Activated CD4-positive, alpha-beta T cell treated with anti-CD3 and anti-CD28 coated beads for 4 hours (primary cell): ENCODE results near the gene GH2.
"Not testable (repeated sequence)": the region's sequence is repeated elsewhere in the genome, so short reads cannot be mapped to it uniquely, and the experiment has no call there.

Source experiments
- DNase-seq, 2 donors: peaks; one replicate each; pipeline ENCODE4 v3.0.0-alpha.2; 2020

GH2 gene

GRCh38 chr17:63871646-63872365 is 9.9 kb downstream of the GH2 start:
- not testable (repeated sequence) for DNase-seq

GRCh38 chr17:63870292-63870665 is 11.5 kb downstream of the GH2 start:
- DNase-seq = not testable (repeated sequence)

- not testable (repeated sequence) for DNase-seq
Measured at GRCh38 chr17:63869491-63870291, 12.1 kb downstream of the GH2 start.

DNA sequence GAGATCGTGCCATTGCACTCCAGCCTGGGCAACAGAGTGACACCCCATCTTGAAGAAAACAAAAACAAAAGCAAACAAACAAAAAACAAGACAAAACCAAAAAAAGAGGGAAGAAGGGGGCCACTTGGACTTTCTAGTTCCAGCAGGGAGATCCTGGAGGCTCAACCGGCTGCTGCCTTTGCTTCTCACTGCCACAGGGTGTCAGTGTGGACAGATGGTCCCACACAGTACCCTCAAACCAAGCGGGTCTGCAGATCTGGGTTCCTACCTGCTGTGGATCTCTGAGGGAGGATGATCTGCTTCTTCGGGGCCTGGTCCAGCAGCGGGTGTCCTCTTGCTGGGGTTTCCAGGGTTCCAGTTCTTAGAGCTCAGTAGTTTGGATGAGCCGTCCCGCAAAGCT is 15.1 kb downstream of the GH2 start:
- DNase-seq = not testable (repeated sequence)

DNA sequence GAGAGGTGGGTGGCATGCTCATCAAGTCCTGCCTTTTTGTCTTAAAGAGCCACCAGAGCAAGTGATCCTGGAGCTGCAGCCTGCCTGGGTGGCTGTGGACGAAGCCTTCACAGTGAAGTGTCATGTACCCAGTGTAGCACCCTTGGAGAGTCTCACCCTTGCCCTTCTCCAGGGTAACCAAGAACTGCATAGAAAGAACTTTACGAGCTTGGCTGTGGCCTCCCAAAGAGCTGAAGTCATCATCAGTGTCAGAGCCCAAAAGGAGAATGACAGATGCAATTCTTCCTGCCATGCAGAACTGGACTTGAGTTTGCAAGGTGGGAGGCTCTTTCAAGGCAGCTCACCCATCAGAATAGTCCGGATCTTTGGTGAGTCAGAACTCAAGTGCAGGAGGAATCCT is 22.5 kb downstream of the GH2 start:
- DNase-seq = no peak

DNA sequence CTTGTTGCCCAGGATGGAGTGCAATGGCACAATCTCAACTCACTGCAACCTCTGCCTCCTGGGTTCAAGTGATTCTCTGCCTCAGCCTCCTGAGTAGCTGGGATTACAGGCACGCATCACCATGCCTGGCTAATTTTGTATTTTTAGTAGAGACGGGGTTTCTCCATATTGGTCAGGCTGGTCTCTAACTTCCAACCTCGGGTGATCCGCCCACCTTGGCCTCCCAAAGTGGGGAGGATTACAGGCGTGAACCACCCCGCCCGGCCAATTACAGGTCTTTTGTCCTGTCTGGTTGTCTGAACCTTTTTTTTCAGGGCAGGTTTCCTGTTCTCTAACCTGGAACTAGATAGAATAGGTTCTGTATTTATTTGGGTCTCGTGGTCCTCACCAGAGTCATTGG is 25.3 kb downstream of the GH2 start:
- DNase-seq = not testable (repeated sequence)

- no peak for DNase-seq
Measured at GRCh38 chr17:63855185-63855584, 26.6 kb downstream of the GH2 start.

DNA sequence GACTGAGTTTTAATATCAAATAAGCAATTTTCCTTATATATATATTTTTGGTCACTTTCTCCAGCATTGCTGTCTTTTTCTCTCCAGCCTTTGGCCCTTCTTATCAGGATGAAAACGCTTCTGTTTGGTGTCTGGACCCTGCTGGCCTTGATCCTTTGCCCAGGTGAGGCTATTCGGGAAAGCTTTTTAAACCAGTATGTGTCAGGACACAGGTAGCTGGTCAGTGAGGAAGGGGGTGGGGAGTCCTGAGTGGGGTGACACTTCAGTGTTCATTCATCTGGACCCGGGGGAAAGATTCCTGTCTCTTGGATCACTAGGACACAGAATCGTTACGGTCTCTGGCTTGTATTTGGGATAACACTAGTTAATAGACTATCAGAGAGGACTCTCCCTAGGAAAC is 27.0 kb downstream of the GH2 start:
- DNase-seq = no peak

GRCh38 chr17:63853260-63853659 is 28.5 kb downstream of the GH2 start:
- no peak for DNase-seq

- no peak for DNase-seq
Measured at GRCh38 chr17:63850401-63850800, 31.3 kb downstream of the GH2 start.

- DNase-seq = peak; percentile 97 to 98
Measured at GRCh38 chr17:63848834-63849689, 32.7 kb downstream of the GH2 start.

- no peak for DNase-seq
Measured at GRCh38 chr17:63847525-63848249, 34.1 kb downstream of the GH2 start.

- DNase-seq = no peak
Measured at GRCh38 chr17:63845509-63845908, 36.2 kb downstream of the GH2 start.

DNA sequence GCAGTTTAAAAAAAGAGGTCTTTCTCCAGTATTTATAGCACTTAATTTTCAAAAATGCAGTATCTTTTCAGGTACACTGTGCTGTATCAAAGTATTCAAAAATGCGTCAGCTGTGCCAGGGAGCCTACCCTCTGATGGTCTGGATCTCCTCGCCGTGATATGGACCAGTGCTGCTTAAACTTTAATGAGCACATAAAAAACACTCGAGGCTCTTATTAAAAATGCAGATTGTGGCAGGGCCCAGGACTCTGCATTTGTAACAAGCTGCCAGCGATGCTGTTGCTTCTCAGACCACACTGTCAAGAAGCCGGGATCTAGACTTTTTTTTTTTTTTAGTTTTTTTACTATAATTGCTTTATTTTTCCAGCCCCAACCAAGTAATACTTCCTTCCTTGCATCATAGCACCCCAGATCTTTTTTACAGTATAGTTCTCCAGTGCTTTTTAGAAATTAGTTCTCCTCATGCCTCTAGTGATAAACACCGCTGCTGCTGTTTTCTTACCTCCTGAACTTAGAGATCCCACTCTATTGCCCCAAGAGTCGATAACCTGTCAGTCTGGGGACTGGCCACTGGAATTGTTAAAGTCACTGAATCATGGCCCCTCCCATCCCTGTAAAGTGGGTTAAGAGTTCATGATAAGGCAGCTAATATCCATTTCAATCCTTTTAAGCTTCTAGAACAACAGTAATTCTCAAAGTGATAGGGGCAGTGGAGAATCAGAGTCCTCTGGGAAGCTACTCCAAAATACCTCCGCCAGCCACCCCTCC is 37.6 kb downstream of the GH2 start:
- DNase-seq = no peak

- DNase-seq = peak in 1 of 2 donors; percentile 31
Measured at GRCh38 chr17:63843387-63843888, 38.3 kb downstream of the GH2 start.

DNA sequence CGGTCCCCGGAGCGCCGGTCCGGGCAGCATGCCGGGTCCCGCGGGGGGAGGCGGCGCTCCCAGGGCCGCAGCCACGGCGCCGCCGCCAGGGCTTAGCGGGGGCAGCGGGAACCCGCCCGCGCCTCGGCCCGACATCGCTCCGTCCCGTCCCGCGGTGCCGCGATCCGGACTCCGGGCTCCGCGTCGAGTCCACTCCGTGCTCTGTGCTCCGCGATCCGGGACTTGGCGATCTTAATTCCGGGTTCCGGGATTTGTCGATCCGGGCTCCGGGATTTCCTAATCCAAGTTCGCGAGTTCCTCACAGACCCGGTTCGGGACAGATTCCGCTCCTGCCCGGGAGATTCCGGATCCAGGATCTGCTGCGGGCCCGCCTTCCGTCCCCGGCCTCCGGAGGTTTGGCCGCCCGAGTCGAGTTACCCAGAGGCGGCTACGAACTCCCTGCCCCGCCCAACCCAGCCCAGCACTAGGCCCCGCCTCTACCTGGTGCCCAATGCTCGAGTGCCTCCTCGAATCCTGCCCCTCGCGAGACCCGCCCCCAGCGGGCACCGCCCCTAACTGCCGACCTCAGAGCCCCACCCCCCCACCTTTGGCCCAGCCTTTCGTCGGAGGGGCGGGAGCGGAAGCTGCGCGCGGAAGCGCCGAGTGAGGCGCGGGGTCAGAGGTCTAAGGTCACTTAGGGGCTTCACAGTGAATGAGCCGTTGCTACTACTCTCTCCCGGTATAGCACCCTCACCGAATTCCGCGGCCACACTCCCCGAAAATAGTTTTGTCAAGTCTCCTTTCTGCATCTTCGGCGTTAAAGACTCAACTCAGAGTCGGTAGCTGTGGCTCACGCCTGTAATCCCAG is 39.0 kb downstream of the GH2 start, which contains the start of gene SMARCD2:
Gene SMARCD2, minus strand, starts transcription at position 146 of the 847 bp plus-strand sequence. Its CDS starts 11 bp downstream, at position 135.
- DNase-seq = peak; percentile 99

GRCh38 chr17:63842173-63842539 is 39.6 kb downstream of the GH2 start:
- DNase-seq = no peak

GRCh38 chr17:63841350-63842172 is 40.2 kb downstream of the GH2 start:
- DNase-seq = no peak

DNA sequence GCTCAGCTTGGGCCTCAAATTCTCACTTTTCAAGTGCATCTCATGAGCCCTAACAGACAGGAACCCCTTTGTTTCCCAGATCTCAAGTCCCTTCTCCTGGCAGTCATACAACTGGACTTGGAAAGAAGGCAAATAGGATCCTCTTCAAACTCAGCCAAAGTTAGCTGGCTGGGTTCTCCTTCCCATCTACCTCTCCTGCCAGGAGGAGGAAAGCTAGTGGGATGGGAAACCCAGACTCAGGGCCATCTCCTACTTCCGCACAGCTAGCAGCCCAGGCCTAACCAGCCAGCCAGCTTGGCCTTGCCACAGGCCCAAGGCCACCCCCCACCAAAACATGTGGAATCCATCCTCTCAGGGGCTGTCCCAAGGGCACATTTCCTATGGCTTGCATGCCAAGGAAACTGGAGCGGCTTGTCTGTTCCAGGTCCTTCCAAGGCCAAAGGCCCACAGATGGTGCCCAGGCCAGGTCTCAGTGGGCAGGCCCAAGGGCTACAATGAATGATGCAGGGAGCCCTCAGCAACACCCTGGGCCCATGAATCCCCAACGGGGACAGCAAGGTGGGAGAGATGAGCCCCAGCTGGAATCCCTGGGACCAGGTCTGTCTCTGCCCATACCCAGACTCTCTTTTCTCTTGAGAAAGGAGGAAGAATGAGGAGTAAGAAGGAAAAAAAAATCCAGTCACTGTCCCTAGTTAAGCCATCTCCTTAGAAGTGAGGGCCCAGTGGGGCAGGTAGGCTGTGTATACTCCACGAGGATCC is 41.0 kb downstream of the GH2 start:
- DNase-seq = no peak
